ENCODE data around the gene CACNA2D4. TPM values are rescaled to one million over a fixed set of nuclear protein-coding genes. Genes with fewer than 3 reads are reported as not detected.
"Not testable (repeated sequence)": the region's sequence is repeated elsewhere in the genome, so short reads cannot be mapped to it uniquely, and the experiment has no call there.

CACNA2D4 gene
- total RNA-seq, 4 donors from 2014 or later, result 1.4 to 3.3 (median 3.0) TPM

DNA sequence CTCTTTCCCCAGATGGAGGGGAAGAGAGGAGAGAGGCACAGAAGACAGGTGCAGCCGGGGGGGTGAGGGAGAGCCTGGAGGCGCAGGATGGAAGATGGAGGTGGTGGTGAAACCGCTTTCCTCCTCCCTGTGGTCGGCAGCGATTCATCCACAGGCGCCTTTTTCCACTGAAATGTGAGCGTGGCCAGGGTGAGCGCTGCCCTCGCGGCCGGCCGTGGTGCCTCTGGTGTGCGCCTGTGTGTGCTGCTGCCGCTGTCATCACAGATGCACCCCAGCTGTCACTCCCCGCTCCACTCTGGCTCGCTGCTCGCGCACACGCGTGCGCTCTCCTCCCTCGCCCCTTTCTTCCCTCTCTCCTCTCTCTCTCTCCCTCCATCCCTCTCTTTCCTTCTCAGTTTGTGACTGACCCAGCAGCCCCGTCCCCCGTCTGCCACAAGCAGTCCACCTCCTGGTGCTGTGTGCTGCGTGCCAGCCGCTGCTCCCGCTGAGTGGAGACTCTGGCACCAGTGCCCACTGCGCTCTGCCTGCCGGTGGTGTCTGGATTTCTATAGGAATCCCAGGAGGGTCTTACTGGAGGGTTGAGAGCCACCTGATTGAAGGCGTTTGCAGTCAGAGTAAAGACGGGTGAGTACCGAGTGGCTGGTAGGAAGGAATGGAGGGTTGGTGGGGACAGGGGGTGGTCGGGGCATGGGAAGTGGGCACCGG lies 98.1 kb downstream of the CACNA2D4 start, which contains the start of gene LRTM2:
LRTM2 (plus strand) TSS at position 375 of the 705 bp plus-strand sequence. CDS start 7,584 bp downstream, outside the sequence.
- peaks cover 0 to 10% (median 0%) of the 10 kb centered on the region in 3 donors for H3K4me1 ChIP-seq
- H3K27me3 ChIP-seq, result peaks cover 64% of the 10 kb centered on the region
- H3K9me3 ChIP-seq, result no peaks in the 10 kb centered on the region
- no peak for ATAC-seq
- TF ChIP-seq POLR2A (IDR thresholded peaks at IDR 0.05) (no peak), POLR2AphosphoS5 (IDR thresholded peaks at IDR 0.05) (no peak), CTCF (IDR thresholded peaks at IDR 0.05) (no peak), EP300 (IDR thresholded peaks at IDR 0.05) (no peak)
- no peak within 1 kb of the TSS for H3K4me3 ChIP-seq
- 4 to 7% methylated on average over 22 to 26 of the region's 34 CpGs for WGBS, 2 donors (ENCODE audit: low coverage in 1 of 2)
- H3K36me3 ChIP-seq, result no peaks in the 10 kb centered on the region
- no peak within 1 kb of the TSS for H3K27ac ChIP-seq

DNA sequence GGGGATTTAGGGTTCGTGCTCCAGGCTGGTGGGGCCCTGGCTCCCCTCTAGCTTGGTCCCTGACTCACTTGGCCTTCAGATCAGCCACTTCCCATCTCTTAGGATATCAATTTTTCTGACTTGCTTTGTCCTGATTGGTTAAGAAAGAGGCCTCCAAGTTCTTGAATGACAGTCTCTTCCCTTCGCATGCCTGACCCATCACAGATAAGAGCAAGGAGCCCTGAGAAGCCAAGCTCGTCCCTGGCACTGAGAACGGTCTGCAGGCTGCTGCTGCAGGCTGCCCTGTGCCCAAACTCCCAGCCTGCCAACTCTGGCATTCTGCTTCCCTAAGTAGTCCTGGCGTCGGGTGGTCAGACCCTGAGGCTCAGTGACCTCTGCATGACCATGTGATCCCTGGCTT lies 98.9 kb downstream of the CACNA2D4 start:
- Histone ChIP-seq H3K4me3 (no peak overlapping the region), H3K9me3 (no peaks in the 10 kb centered on the region), H3K4me1 (peaks cover 0 to 10% (median 0%) of the 10 kb centered on the region in 3 donors), H3K27ac (no peak overlapping the region), H3K36me3 (no peaks in the 10 kb centered on the region), H3K27me3 (peaks cover 58% of the 10 kb centered on the region)
- 48 to 67% methylated on average over 3 to 4 of the region's 6 CpGs for WGBS, 2 donors (ENCODE audit: low coverage in 1 of 2)
- ATAC-seq, result no peak
- TF ChIP-seq CTCF (IDR thresholded peaks at IDR 0.05) (no peak), POLR2A (IDR thresholded peaks at IDR 0.05) (no peak)

GRCh38 chr12:1819050-1819449 lies 99.4 kb downstream of the CACNA2D4 start:
- Histone ChIP-seq H3K4me1 (peaks cover 0 to 10% (median 0%) of the 10 kb centered on the region in 3 donors), H3K4me3 (no peak overlapping the region), H3K36me3 (no peaks in the 10 kb centered on the region), H3K9me3 (no peaks in the 10 kb centered on the region), H3K27me3 (peaks cover 52% of the 10 kb centered on the region), H3K27ac (no peak overlapping the region)
- 77 to 80% methylated on average over 2 to 8 of the region's 9 CpGs for WGBS, 2 donors (ENCODE audit: low coverage in 1 of 2)
- ATAC-seq, result no peak
- TF ChIP-seq POLR2AphosphoS5 (IDR thresholded peaks at IDR 0.05) (no peak), POLR2A (IDR thresholded peaks at IDR 0.05) (no peak), EP300 (IDR thresholded peaks at IDR 0.05) (no peak), CTCF (IDR thresholded peaks at IDR 0.05) (no peak)

DNA sequence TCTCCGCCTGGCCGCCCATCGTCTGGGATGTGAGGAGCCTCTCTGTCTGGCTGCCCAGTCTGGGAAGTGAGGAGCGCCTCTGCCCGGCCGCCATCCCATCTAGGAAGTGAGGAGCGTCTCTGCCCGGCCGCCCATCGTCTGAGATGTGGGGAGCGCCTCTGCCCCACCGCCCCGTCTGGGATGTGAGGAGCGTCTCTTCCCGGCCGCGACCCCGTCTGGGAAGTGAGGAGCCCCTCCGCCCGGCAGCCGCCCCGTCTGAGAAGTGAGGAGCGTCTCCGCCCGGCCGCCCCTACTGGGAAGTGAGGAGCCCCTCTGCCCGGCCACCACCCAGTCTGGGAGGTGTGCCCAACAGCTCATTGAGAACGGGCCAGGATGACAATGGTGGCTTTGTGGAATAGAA lies 100.5 kb downstream of the CACNA2D4 start:
- not testable (repeated sequence) for H3K4me1 ChIP-seq, H3K27ac ChIP-seq, H3K36me3 ChIP-seq, H3K9me3 ChIP-seq, H3K4me3 ChIP-seq, ATAC-seq
- no CpG with 5 or more reads among the region's 28 CpGs for WGBS, 2 donors (ENCODE audit: low coverage in 1 of 2)
- H3K27me3 ChIP-seq, result peaks cover 41% of the 10 kb centered on the region

- no peak for ATAC-seq
- no peak for TF ChIP-seq POLR2AphosphoS5 (IDR thresholded peaks at IDR 0.05)
- TF ChIP-seq EP300 (IDR thresholded peaks at IDR 0.05), result no peak
- TF ChIP-seq CTCF (IDR thresholded peaks at IDR 0.05), result no peak
- no peak for TF ChIP-seq POLR2A (IDR thresholded peaks at IDR 0.05)
- Histone ChIP-seq H3K4me3 (no peak overlapping the region), H3K27me3 (peaks cover 30% of the 10 kb centered on the region), H3K27ac (no peak overlapping the region), H3K36me3 (no peaks in the 10 kb centered on the region), H3K9me3 (no peaks in the 10 kb centered on the region), H3K4me1 (peaks cover 0 to 10% (median 0%) of the 10 kb centered on the region in 3 donors)
- 89 to 91% methylated on average over 6 of the region's 9 CpGs for WGBS, 2 donors (ENCODE audit: low coverage in 1 of 2)
Observed at GRCh38 chr12:1816730-1817348, 101.6 kb downstream of the CACNA2D4 start.

Measured in gastroesophageal sphincter (tissue), 4 donors.